Sigmoid colon (tissue), 7 donors: ENCODE data around the gene PPFIA4. TPM values are rescaled to one million over a fixed set of nuclear protein-coding genes. Genes with fewer than 3 reads are reported as not detected.

ENCODE experiments used
- DNase-seq: peaks from one replicate; pipeline ENCODE4 v3.0.0-alpha.2; 2019
- H3K27ac ChIP-seq, 4 donors: fragments of 200-600 bp; sonication (generic); one replicate each; pipeline ENCODE4 v1.5.1; 2016 to 2019; ENCODE audit warnings: mild to moderate bottlenecking in 1 of 4
- H3K27me3 ChIP-seq, 3 donors: fragments of 200-600 bp; sonication (generic); one replicate each; pipeline ENCODE4 v1.5.1; 2019; ENCODE audit warnings: mild to moderate bottlenecking in 1 of 3
- H3K36me3 ChIP-seq, 4 donors: fragments of 200-600 bp; sonication (generic); one replicate each; pipeline ENCODE4 v1.5.1; 2016 to 2019
- H3K4me1 ChIP-seq, 4 donors: fragments of 200-600 bp; sonication (generic); one replicate each; pipeline ENCODE4 v1.5.1; 2017 to 2019
- H3K4me3 ChIP-seq, 4 donors: fragments of 200-600 bp; sonication (generic); one replicate each; pipeline ENCODE4 v1.5.1; 2017 to 2019; ENCODE audit warnings: mild to moderate bottlenecking in 2 of 4, moderate library complexity in 1 of 4
- H3K9me3 ChIP-seq, 4 donors: fragments of 200-600 bp in 3 of 4; sonication (generic) in 3 of 4; one replicate each; pipeline versions ENCODE4 v1.5.1 to v1.6.1; 2013 to 2019
- CTCF ChIP-seq, 4 experiments: fragments of 450-650 bp in 3 of 4; fragments of 200-600 bp in 1 of 4; IDR thresholded peaks; one replicate each; pipeline ENCODE4 v1.5.1; 2016 to 2019; ENCODE audit warnings: antibody characterized with exemption in 4 of 4, mild to moderate bottlenecking in 3 of 4, moderate library complexity in 2 of 4
- EP300 ChIP-seq, 4 donors: sonication (generic); formaldehyde crosslinking; IDR thresholded peaks; one replicate each; pipeline ENCODE4 v1.6.1; 2017; ENCODE audit warnings: antibody characterized with exemption in 4 of 4
- POLR2A ChIP-seq, 2 donors: fragments of 450-650 bp; IDR thresholded peaks; one replicate each; pipeline ENCODE4 v1.6.1; 2016; ENCODE audit warnings: antibody characterized with exemption in 2 of 2, mild to moderate bottlenecking in 2 of 2, moderate library complexity in 2 of 2
- POLR2AphosphoS5 ChIP-seq, 4 donors: sonication (generic); formaldehyde crosslinking; IDR thresholded peaks; one replicate each; pipeline ENCODE4 v1.6.1; 2017; ENCODE audit warnings: antibody characterized with exemption in 4 of 4
- WGBS, 2 donors: extraction: QIAGEN DNeasy Blood & Tissue Kit; methylation state at CpG; one replicate each; pipeline ENCODE4 v1.1.7; 2013; 5-methylcytosine and 5-hydroxymethylcytosine counted together
- intact Hi-C: fragments of 100-400 bp; cut with DNase I; formaldehyde crosslinking; loops from one replicate; pipeline ENCODE4 v1.15.1; 2023
- polyA plus RNA-seq, 3 donors: library from polyadenylated mRNA; stranded (reverse); fragments of 200-250 nt; gene quantifications; one replicate each; pipeline ENCODE4 v1.2.3, GENCODE V29; 2013
- total RNA-seq, 4 donors: library from RNA; depleted of rRNA; stranded (reverse); fragments of >200 nt; gene quantifications; one replicate each; pipeline ENCODE4 v1.1.0, GENCODE V29; 2016
- donor health status: healthy with polysubstance abuse.
- donor health status: Bipolar disorder and iron deficiency.
- donor health status: healthy.

PPFIA4 gene
- total and polyA plus RNA-seq, 7 donors = 0.52 to 15.0 (median 1.4) TPM; not detected in 2

- intact Hi-C loops = no loop called here
- Histone ChIP-seq H3K4me3 (no peak overlapping the region), H3K36me3 (no peaks in the 10 kb centered on the region), H3K27me3 (no peaks in the 10 kb centered on the region), H3K4me1 (no peaks in the 10 kb centered on the region), H3K27ac (no peak overlapping the region), H3K9me3 (peaks cover 0 to 2% (median under 1%) of the 10 kb centered on the region in 4 donors)
- TF ChIP-seq POLR2A (IDR thresholded peaks at IDR 0.05) (no peak), EP300 (IDR thresholded peaks at IDR 0.05) (no peak), CTCF (IDR thresholded peaks at IDR 0.05) (no peak), POLR2AphosphoS5 (IDR thresholded peaks at IDR 0.05) (no peak)
- DNase-seq = no peak
Measured at GRCh38 chr1:203100516-203100869, 74.2 kb downstream of the PPFIA4 start.

GRCh38 chr1:203101813-203102634, 75.7 kb downstream of the PPFIA4 start:
- no peaks in the 10 kb centered on the region for H3K27me3 ChIP-seq
- intact Hi-C loops = no loop called here
- TF ChIP-seq CTCF (IDR thresholded peaks at IDR 0.05) (no peak), EP300 (IDR thresholded peaks at IDR 0.05) (no peak), POLR2AphosphoS5 (IDR thresholded peaks at IDR 0.05) (no peak), POLR2A (IDR thresholded peaks at IDR 0.05) (no peak)
- no peaks in the 10 kb centered on the region for H3K9me3 ChIP-seq
- no peaks in the 10 kb centered on the region for H3K36me3 ChIP-seq
- DNase-seq = no peak
- no peak overlapping the region for H3K27ac ChIP-seq
- 67 to 68% methylated on average over 6 of the region's 6 CpGs for WGBS, 2 donors
- no peaks in the 10 kb centered on the region for H3K4me1 ChIP-seq
- H3K4me3 ChIP-seq = no peak overlapping the region

GRCh38 chr1:203103216-203103615, 76.9 kb downstream of the PPFIA4 start:
- Histone ChIP-seq H3K27me3 (no peaks in the 10 kb centered on the region), H3K9me3 (no peaks in the 10 kb centered on the region), H3K4me1 (no peaks in the 10 kb centered on the region), H3K27ac (no peak overlapping the region), H3K4me3 (no peak overlapping the region), H3K36me3 (no peaks in the 10 kb centered on the region)
- intact Hi-C loops = no loop called here
- no peak for DNase-seq
- no peak for TF ChIP-seq POLR2AphosphoS5 (IDR thresholded peaks at IDR 0.05)
- TF ChIP-seq CTCF (IDR thresholded peaks at IDR 0.05) = no peak
- TF ChIP-seq EP300 (IDR thresholded peaks at IDR 0.05) = no peak
- no peak for TF ChIP-seq POLR2A (IDR thresholded peaks at IDR 0.05)
- 66 to 83% methylated on average over 4 of the region's 4 CpGs for WGBS, 2 donors

- no peak for DNase-seq
- TF ChIP-seq POLR2A (IDR thresholded peaks at IDR 0.05) (no peak), POLR2AphosphoS5 (IDR thresholded peaks at IDR 0.05) (no peak), CTCF (IDR thresholded peaks at IDR 0.05) (no peak), EP300 (IDR thresholded peaks at IDR 0.05) (no peak)
- WGBS, 2 donors = 89% methylated on average over 6 of the region's 6 CpGs
- Histone ChIP-seq H3K27me3 (no peaks in the 10 kb centered on the region), H3K4me1 (no peaks in the 10 kb centered on the region), H3K36me3 (no peaks in the 10 kb centered on the region), H3K4me3 (no peak overlapping the region), H3K9me3 (no peaks in the 10 kb centered on the region), H3K27ac (no peak overlapping the region)
- intact Hi-C loops = no loop called here
Measured at GRCh38 chr1:203103829-203104495, 77.7 kb downstream of the PPFIA4 start.
